Measurements from ENCODE around the gene MAMSTR.

The MAMSTR gene

GRCh38 chr19:48678201-48678600 lies 41.3 kb downstream of the MAMSTR start:
- no peak overlapping the region for H3K4me3 ChIP-seq (ENCODE audit: low read depth, low read length)
- TF ChIP-seq, protein P1, sequence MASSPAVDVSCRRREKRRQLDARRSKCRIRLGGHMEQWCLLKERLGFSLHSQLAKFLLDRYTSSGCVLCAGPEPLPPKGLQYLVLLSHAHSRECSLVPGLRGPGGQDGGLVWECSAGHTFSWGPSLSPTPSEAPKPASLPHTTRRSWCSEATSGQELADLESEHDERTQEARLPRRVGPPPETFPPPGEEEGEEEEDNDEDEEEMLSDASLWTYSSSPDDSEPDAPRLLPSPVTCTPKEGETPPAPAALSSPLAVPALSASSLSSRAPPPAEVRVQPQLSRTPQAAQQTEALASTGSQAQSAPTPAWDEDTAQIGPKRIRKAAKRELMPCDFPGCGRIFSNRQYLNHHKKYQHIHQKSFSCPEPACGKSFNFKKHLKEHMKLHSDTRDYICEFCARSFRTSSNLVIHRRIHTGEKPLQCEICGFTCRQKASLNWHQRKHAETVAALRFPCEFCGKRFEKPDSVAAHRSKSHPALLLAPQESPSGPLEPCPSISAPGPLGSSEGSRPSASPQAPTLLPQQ (tag by site-specific recombination; IDR thresholded peaks at IDR 0.05), result peak; percentile 85
- TF ChIP-seq ZNF426 (tag by site-specific recombination; IDR thresholded peaks at IDR 0.05) (no peak), ZNF341 (tag by site-specific recombination; IDR thresholded peaks at IDR 0.05; ENCODE audit: low read depth) (no peak), ZNF768 (tag by site-specific recombination; IDR thresholded peaks at IDR 0.05) (no peak), KLF1 (tag by site-specific recombination; IDR thresholded peaks at IDR 0.05) (peak; percentile 89), ZNF518A (tag by site-specific recombination; conservative IDR thresholded peaks at IDR 0.05; ENCODE audit: low read depth) (no peak), ZFHX2 (tag by site-specific recombination; conservative IDR thresholded peaks at IDR 0.05) (0 out of 2 replicates have a peak, but pooled peaks have one; percentile 25), ZNF175 (tag by site-specific recombination; IDR thresholded peaks at IDR 0.05) (no peak), SP3 (tag by site-specific recombination; IDR thresholded peaks at IDR 0.05) (no peak), HOXA7 (CRISPR knock-in tag; IDR thresholded peaks at IDR 0.05; ENCODE audit: borderline replicate concordance) (no peak), IKZF3 (tag by site-specific recombination; IDR thresholded peaks at IDR 0.05) (no peak), ZNF169 (tag by site-specific recombination; IDR thresholded peaks at IDR 0.05) (no peak), ZNF19 (tag by site-specific recombination; IDR thresholded peaks at IDR 0.05; ENCODE audit: low read depth) (no peak), ZNF626 (tag by site-specific recombination; IDR thresholded peaks at IDR 0.05) (no peak), ZNF302 (tag by site-specific recombination; IDR thresholded peaks at IDR 0.05; ENCODE audit: low read depth) (no peak), EGR2 (tag by site-specific recombination; IDR thresholded peaks at IDR 0.05; ENCODE audit: low read depth) (peak; percentile 34; the same call in 1 of the 2 replicates), ZNF707 (tag by site-specific recombination; IDR thresholded peaks at IDR 0.05) (no peak), ZNF140 (tag by site-specific recombination; IDR thresholded peaks at IDR 0.05) (no peak)
- ChIA-PET POLR2A (interaction anchor here (0.9 kb wide), 1 partner anchor 36 kb away, joined by 3 read pairs; no protein-coding TSS in a partner anchor), CTCF (interaction anchor here (1.2 to 3.9 kb wide), 2 partner anchors 10 to 164 kb away, joined by 4 to 20 read pairs; no protein-coding TSS in a partner anchor)
- H3K27ac ChIP-seq (ENCODE audit: extremely low read depth, low read depth, low read length), result no peak overlapping the region
- H3K9me3 ChIP-seq (ENCODE audit: control insufficient read depth, insufficient read depth, low read depth, low read length), result no peaks in the 10 kb centered on the region
- no peaks in the 10 kb centered on the region for H3K36me3 ChIP-seq (ENCODE audit: control insufficient read depth in 2 of 2, insufficient read depth in 1 of 2, low read length in 2 of 2)
- H3K4me1 ChIP-seq (ENCODE audit: control insufficient read depth, insufficient read depth, low read length), result no peaks in the 10 kb centered on the region; the same call in 1 of the 2 replicates

DNA sequence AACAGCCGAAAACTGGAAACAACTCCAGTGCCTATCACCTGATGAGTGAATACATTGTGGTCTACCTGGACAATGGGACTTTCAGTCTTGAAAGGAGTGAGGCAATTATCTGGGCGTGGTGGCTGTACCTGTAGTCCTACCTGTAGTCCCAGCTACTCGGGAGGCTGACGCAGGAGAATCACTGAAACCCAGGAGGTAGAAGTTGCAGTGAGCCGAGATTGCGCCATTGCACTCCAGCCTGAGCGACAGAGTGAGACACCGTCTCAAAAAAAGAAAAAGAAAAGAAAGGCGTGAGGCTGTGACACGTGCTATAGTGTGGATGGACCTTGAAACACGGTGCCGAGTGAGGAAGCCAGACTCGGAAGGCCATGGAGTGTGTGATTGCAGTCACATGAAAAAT lies 42.6 kb downstream of the MAMSTR start:
- ChIA-PET CTCF (interaction anchor here (0.6 to 3.9 kb wide), 9 partner anchors 12 to 165 kb away, joined by 3 to 31 read pairs (median 6); no protein-coding TSS in a partner anchor), POLR2A (no interaction called here)
- no peak overlapping the region for H3K27ac ChIP-seq (ENCODE audit: extremely low read depth, low read depth, low read length)
- TF ChIP-seq ZNF645 (tag by site-specific recombination; IDR thresholded peaks at IDR 0.05) (no peak), ZNF292 (tag by site-specific recombination; IDR thresholded peaks at IDR 0.05; ENCODE audit: borderline replicate concordance, low read depth) (no peak), ZNF324 (tag by site-specific recombination; IDR thresholded peaks at IDR 0.05) (no peak), ZNF501 (tag by site-specific recombination; IDR thresholded peaks at IDR 0.05) (no peak), ZNF341 (tag by site-specific recombination; IDR thresholded peaks at IDR 0.05; ENCODE audit: low read depth) (no peak), ZNF184 (tag by site-specific recombination; IDR thresholded peaks at IDR 0.05) (no peak), ZNF639 (tag by site-specific recombination; IDR thresholded peaks at IDR 0.05) (no peak), ZNF239 (tag by site-specific recombination; IDR thresholded peaks at IDR 0.05) (no peak), ZNF24 (tag by site-specific recombination; IDR thresholded peaks at IDR 0.05) (no peak)

More for the DNA sequence above, 42.6 kb downstream of the MAMSTR start:
- H3K9me3 ChIP-seq (ENCODE audit: control insufficient read depth, insufficient read depth, low read depth, low read length), result no peaks in the 10 kb centered on the region
- no peaks in the 10 kb centered on the region; the same call in 1 of the 2 replicates for H3K4me1 ChIP-seq (ENCODE audit: control insufficient read depth, insufficient read depth, low read length)
- no peak overlapping the region for H3K4me3 ChIP-seq (ENCODE audit: low read depth, low read length)
- no peaks in the 10 kb centered on the region for H3K36me3 ChIP-seq (ENCODE audit: control insufficient read depth in 2 of 2, insufficient read depth in 1 of 2, low read length in 2 of 2)
